Keratinocyte (primary cell): ENCODE data around the gene PARK7.

Source experiments
- CTCF ChIP-seq, 3 experiments: IDR thresholded peaks in 1 of 3; conservative IDR thresholded peaks in 1 of 3; optimal IDR thresholded peaks in 1 of 3; 2 replicates in 2 of 3; 3 replicates in 1 of 3; pipeline versions ENCODE3 to v1.5.1; 2011; ENCODE audit warnings: low read length in 3 of 3, mild to moderate bottlenecking in 3 of 3, moderate library complexity in 2 of 3, control low read depth in 1 of 3, inconsistent platforms in 1 of 3; ENCODE audit not compliant: insufficient read depth in 2 of 3; ENCODE audit errors: extremely low read depth in 1 of 3
- EZH2 ChIP-seq: IDR thresholded peaks from one replicate; pipeline ENCODE4 v1.6.1; 2012; ENCODE audit warnings: inconsistent platforms, mild to moderate bottlenecking, low read length, moderate library complexity

- TF ChIP-seq CTCF (optimal IDR thresholded peaks at IDR 0.05 in 1 of 3, IDR thresholded peaks at IDR 0.05 in 1 of 3, conservative IDR thresholded peaks at IDR 0.05 in 1 of 3; ENCODE audit: extremely low read depth in 1 of 3, insufficient read depth in 2 of 3, low read length in 3 of 3) (no peak), EZH2 (no peak)
Observed at GRCh38 chr1:8032366-8032910, 70.9 kb downstream of the PARK7 start.
